BLaER1 treated with 17β-estradiol and CSF1 and Interleukin-3, amounts not matched to agents 10 nM and 100 nM (cell line): ENCODE results near the gene INTS11.

Source experiments
- H3K27ac ChIP-seq, 11 experiments: shearing (Covaris generic); formaldehyde crosslinking; 2 replicates each; pipeline ENCODE4 v1.8.1; 2022
- H3K27me3 ChIP-seq, 11 experiments: shearing (Covaris generic); formaldehyde crosslinking; 2 replicates each; pipeline ENCODE4 v1.8.1; 2022
- H3K36me3 ChIP-seq, 11 experiments: shearing (Covaris generic); formaldehyde crosslinking; 2 replicates each; pipeline ENCODE4 v1.8.1; 2022
- H3K4me1 ChIP-seq, 10 experiments: shearing (Covaris generic); formaldehyde crosslinking; 2 replicates each; pipeline ENCODE4 v1.8.1; 2022
- H3K4me2 ChIP-seq, 11 experiments: shearing (Covaris generic); formaldehyde crosslinking; 2 replicates each; pipeline ENCODE4 v1.8.1; 2022
- H3K4me3 ChIP-seq, 10 experiments: shearing (Covaris generic); formaldehyde crosslinking; 2 replicates each; pipeline ENCODE4 v1.8.1; 2022
- H3K9ac ChIP-seq, 11 experiments: shearing (Covaris generic); formaldehyde crosslinking; 2 replicates each; pipeline ENCODE4 v1.8.1; 2022
- H3K9me3 ChIP-seq, 11 experiments: shearing (Covaris generic); formaldehyde crosslinking; replicated peaks in 1 of 11; 2 replicates each; pipeline ENCODE4 v1.8.1; 2022
- H4K20me1 ChIP-seq, 11 experiments: shearing (Covaris generic); formaldehyde crosslinking; 2 replicates each; pipeline ENCODE4 v1.8.1; 2022
- Cebpa-rat ChIP-seq, 11 experiments: shearing (Covaris generic); IDR thresholded peaks; 2 replicates each; pipeline ENCODE4 v1.8.1; 2022

The INTS11 gene

GRCh38 chr1:1367315-1367714 is 42.9 kb upstream of the INTS11 start:
- H3K4me3 ChIP-seq: no peak overlapping the region
- H3K9me3 ChIP-seq: peaks cover 10 to 26% (median 21%) of the 10 kb centered on the region in 11 experiments; a peak in 20 of 22 replicates
- H3K4me1 ChIP-seq: peaks cover 19 to 33% (median 31%) of the 10 kb centered on the region in 10 experiments
- H3K36me3 ChIP-seq: peaks cover 0 to 2% (median 0%) of the 10 kb centered on the region in 11 experiments; a peak in 3 of 22 replicates
- TF ChIP-seq Cebpa-rat (IDR thresholded peaks at IDR 0.05): no peak
- no peaks in the 10 kb centered on the region for H3K27me3 ChIP-seq
- H3K9ac ChIP-seq: no peak overlapping the region
- no peak overlapping the region for H3K27ac ChIP-seq
- peaks cover 4 to 22% (median 17%) of the 10 kb centered on the region in 11 experiments; a peak in 21 of 22 replicates for H4K20me1 ChIP-seq
- no peak overlapping the region for H3K4me2 ChIP-seq

DNA sequence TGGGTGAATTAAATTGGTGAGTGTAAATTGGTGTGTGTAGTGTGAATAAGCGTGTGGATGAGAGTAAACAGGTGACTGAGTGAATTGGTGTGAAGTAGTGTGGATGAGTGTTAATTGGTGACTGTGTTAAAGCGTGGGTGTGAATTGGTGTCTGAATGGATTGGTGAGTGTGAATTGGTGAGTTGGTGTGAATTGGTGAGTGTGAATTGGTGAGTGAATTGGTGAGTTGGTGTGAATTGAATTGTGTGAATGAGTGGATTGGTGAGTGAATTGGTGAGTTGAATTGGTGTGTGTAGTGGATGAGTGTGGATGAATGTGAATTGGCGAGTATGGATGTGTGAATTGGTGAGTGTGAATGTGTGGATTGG is 42.2 kb upstream of the INTS11 start:
- Histone ChIP-seq H3K4me3 (no peak overlapping the region), H3K9ac (no peak overlapping the region), H3K4me2 (no peak overlapping the region), H3K9me3 (peaks cover 10 to 26% (median 21%) of the 10 kb centered on the region in 11 experiments; a peak in 20 of 22 replicates), H3K27ac (no peak overlapping the region), H3K27me3 (no peaks in the 10 kb centered on the region), H3K36me3 (no peaks in the 10 kb centered on the region), H3K4me1 (peaks cover 13 to 26% (median 24%) of the 10 kb centered on the region in 10 experiments), H4K20me1 (peaks cover 2 to 16% (median 11%) of the 10 kb centered on the region in 11 experiments; a peak in 21 of 22 replicates)
- no peak for TF ChIP-seq Cebpa-rat (IDR thresholded peaks at IDR 0.05)

DNA sequence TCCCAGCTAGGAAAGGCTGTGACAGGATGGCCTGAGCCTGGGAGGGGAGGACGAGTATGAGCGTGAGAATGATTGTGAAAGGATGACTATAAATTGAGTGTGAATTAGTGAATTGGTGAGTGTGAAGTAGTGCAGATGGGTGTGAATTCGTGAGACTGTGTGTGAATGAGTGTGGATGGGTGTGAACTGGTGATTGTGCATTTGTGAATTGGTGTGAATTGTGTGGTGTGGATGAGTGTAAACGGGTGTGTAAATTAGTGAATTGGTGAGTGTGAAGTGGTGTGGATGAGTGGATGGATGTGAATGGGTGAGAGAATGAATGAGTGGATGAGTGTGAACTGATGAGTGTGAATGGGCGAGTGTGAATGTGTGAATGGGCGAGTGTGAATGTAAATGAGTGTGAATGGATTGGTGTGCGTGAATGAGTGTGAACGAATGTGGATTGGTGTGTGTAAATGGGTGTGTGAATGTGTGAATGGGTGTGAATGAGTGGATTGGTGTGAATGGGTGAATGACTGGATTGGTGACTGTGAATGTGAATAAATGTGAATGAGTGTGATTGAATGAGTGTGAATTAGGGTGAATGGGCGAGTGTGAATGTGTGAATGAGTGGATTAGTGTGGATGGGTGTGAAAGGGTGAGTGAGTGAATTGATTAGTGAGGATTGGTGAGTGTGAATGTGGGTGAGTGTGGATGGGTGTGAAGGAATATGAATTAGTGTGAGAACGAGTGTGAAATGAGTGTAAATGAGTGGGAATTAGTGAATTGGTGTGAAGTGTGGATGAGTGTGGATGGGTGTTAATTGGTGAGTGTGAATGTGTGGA is 41.6 kb upstream of the INTS11 start:
- peaks cover 0 to 10% (median 5%) of the 10 kb centered on the region in 11 experiments; a peak in 11 of 22 replicates for H4K20me1 ChIP-seq
- no peak overlapping the region for H3K4me2 ChIP-seq
- H3K36me3 ChIP-seq: no peaks in the 10 kb centered on the region
- no peak overlapping the region for H3K9ac ChIP-seq
- no peak for TF ChIP-seq Cebpa-rat (IDR thresholded peaks at IDR 0.05)
- no peaks in the 10 kb centered on the region for H3K27me3 ChIP-seq
- H3K27ac ChIP-seq: no peak overlapping the region
- H3K9me3 ChIP-seq: peaks cover 10 to 26% (median 21%) of the 10 kb centered on the region in 11 experiments; a peak in 20 of 22 replicates
- peaks cover 7 to 21% (median 18%) of the 10 kb centered on the region in 10 experiments for H3K4me1 ChIP-seq
- no peak overlapping the region for H3K4me3 ChIP-seq

GRCh38 chr1:1364266-1364665 is 39.8 kb upstream of the INTS11 start:
- Histone ChIP-seq H3K4me3 (no peak overlapping the region), H3K27ac (no peak overlapping the region), H3K36me3 (no peaks in the 10 kb centered on the region), H3K27me3 (no peaks in the 10 kb centered on the region), H4K20me1 (peaks cover 0 to 8% (median 0%) of the 10 kb centered on the region in 11 experiments; a peak in 1 of 22 replicates), H3K9me3 (peaks cover 10 to 26% (median 21%) of the 10 kb centered on the region in 11 experiments; a peak in 20 of 22 replicates), H3K4me2 (no peak overlapping the region), H3K9ac (no peak overlapping the region), H3K4me1 (peaks cover 3 to 11% (median 9%) of the 10 kb centered on the region in 10 experiments; a peak in 19 of 20 replicates)
- TF ChIP-seq Cebpa-rat (IDR thresholded peaks at IDR 0.05): no peak

GRCh38 chr1:1361982-1362423 is 37.5 kb upstream of the INTS11 start:
- Histone ChIP-seq H3K4me2 (no peak overlapping the region), H3K27me3 (peaks cover 0 to 16% (median 0%) of the 10 kb centered on the region in 11 experiments; a peak in 6 of 22 replicates), H3K27ac (no peak overlapping the region), H3K9me3 (peaks cover 5 to 18% (median 15%) of the 10 kb centered on the region in 11 experiments; a peak in 20 of 22 replicates), H3K4me3 (no peak overlapping the region), H4K20me1 (peaks cover 0 to 18% (median 5%) of the 10 kb centered on the region in 11 experiments; a peak in 6 of 22 replicates), H3K9ac (no peak overlapping the region), H3K36me3 (no peaks in the 10 kb centered on the region), H3K4me1 (peaks cover 16 to 32% (median 28%) of the 10 kb centered on the region in 10 experiments)
- no peak for TF ChIP-seq Cebpa-rat (IDR thresholded peaks at IDR 0.05)

- Histone ChIP-seq H3K4me3 (no peak overlapping the region), H3K27me3 (peaks cover 0 to 16% (median 0%) of the 10 kb centered on the region in 11 experiments; a peak in 6 of 22 replicates), H3K9me3 (peaks cover 0 to 12% (median 9%) of the 10 kb centered on the region in 11 experiments; a peak in 20 of 22 replicates), H4K20me1 (peaks cover 0 to 18% (median 5%) of the 10 kb centered on the region in 11 experiments; a peak in 6 of 22 replicates), H3K27ac (no peak overlapping the region), H3K36me3 (no peaks in the 10 kb centered on the region), H3K4me2 (no peak overlapping the region), H3K9ac (no peak overlapping the region), H3K4me1 (peaks cover 16 to 35% (median 29%) of the 10 kb centered on the region in 10 experiments)
- TF ChIP-seq Cebpa-rat (IDR thresholded peaks at IDR 0.05): no peak
These were observed 36.9 kb upstream of the INTS11 start for GRCh38 chr1:1361233-1361981.

GRCh38 chr1:1360506-1361169 is 36.2 kb upstream of the INTS11 start:
- H3K36me3 ChIP-seq: no peaks in the 10 kb centered on the region
- peaks cover 16 to 35% (median 29%) of the 10 kb centered on the region in 10 experiments for H3K4me1 ChIP-seq
- H3K4me3 ChIP-seq: no peak overlapping the region
- H4K20me1 ChIP-seq: peaks cover 0 to 18% (median 5%) of the 10 kb centered on the region in 11 experiments; a peak in 6 of 22 replicates
- no peak overlapping the region for H3K27ac ChIP-seq
- no peak for TF ChIP-seq Cebpa-rat (IDR thresholded peaks at IDR 0.05)
- peaks cover 0 to 4% (median 2%) of the 10 kb centered on the region in 11 experiments; a peak in 14 of 22 replicates for H3K9me3 ChIP-seq
- no peak overlapping the region for H3K9ac ChIP-seq
- peaks cover 0 to 16% (median 0%) of the 10 kb centered on the region in 11 experiments; a peak in 6 of 22 replicates for H3K27me3 ChIP-seq
- no peak overlapping the region for H3K4me2 ChIP-seq
